ENCODE results near the gene PLAAT3.
"Not testable (repeated sequence)": the region's sequence is repeated elsewhere in the genome, so short reads cannot be mapped to it uniquely, and the experiment has no call there.

PLAAT3 gene

GRCh38 chr11:63590024-63590788 is 24.0 kb downstream of the PLAAT3 start:
- no peak for TF ChIP-seq CTCF (IDR thresholded peaks at IDR 0.05)
- Histone ChIP-seq H3K9me3 (no peaks in the 10 kb centered on the region), H3K27me3 (peaks cover 10% of the 10 kb centered on the region), H3K27ac (no peak overlapping the region), H3K36me3 (no peaks in the 10 kb centered on the region), H3K4me1 (ENCODE audit: control insufficient read depth in 1 of 2, insufficient read depth in 1 of 2, low read depth in 1 of 2, low read length in 1 of 2) (no peaks in the 10 kb centered on the region), H3K4me3 (ENCODE audit: low read depth in 1 of 2, low read length in 1 of 2) (no peak overlapping the region)

GRCh38 chr11:63589000-63589399 is 25.2 kb downstream of the PLAAT3 start:
- Histone ChIP-seq H3K9me3 (no peaks in the 10 kb centered on the region), H3K27ac (no peak overlapping the region), H3K27me3 (peaks cover 10% of the 10 kb centered on the region), H3K36me3 (no peaks in the 10 kb centered on the region), H3K4me3 (ENCODE audit: low read depth in 1 of 2, low read length in 1 of 2) (no peak overlapping the region), H3K4me1 (ENCODE audit: control insufficient read depth in 1 of 2, insufficient read depth in 1 of 2, low read depth in 1 of 2, low read length in 1 of 2) (no peaks in the 10 kb centered on the region)
- no peak for TF ChIP-seq CTCF (IDR thresholded peaks at IDR 0.05)

GRCh38 chr11:63586451-63587166 is 27.6 kb downstream of the PLAAT3 start:
- no peaks in the 10 kb centered on the region for H3K9me3 ChIP-seq
- H3K4me3 ChIP-seq (ENCODE audit: low read depth in 1 of 2, low read length in 1 of 2): no peak overlapping the region
- no peak for TF ChIP-seq CTCF (IDR thresholded peaks at IDR 0.05)
- no peak overlapping the region for H3K27ac ChIP-seq
- H3K36me3 ChIP-seq: no peaks in the 10 kb centered on the region
- no peaks in the 10 kb centered on the region for H3K4me1 ChIP-seq (ENCODE audit: control insufficient read depth in 1 of 2, insufficient read depth in 1 of 2, low read depth in 1 of 2, low read length in 1 of 2)
- H3K27me3 ChIP-seq: peaks cover 16% of the 10 kb centered on the region

- no peak for TF ChIP-seq CTCF (IDR thresholded peaks at IDR 0.05)
- no peaks in the 10 kb centered on the region for H3K36me3 ChIP-seq
- no peak overlapping the region for H3K27ac ChIP-seq
- H3K4me1 ChIP-seq (ENCODE audit: control insufficient read depth in 1 of 2, insufficient read depth in 1 of 2, low read depth in 1 of 2, low read length in 1 of 2): no peaks in the 10 kb centered on the region
- H3K4me3 ChIP-seq (ENCODE audit: low read depth in 1 of 2, low read length in 1 of 2): no peak overlapping the region
- peaks cover 11% of the 10 kb centered on the region for H3K9me3 ChIP-seq
- peaks cover 16% of the 10 kb centered on the region for H3K27me3 ChIP-seq
These were observed 30.9 kb downstream of the PLAAT3 start for GRCh38 chr11:63583357-63583677.

- not testable (repeated sequence) for H3K36me3 ChIP-seq; H3K4me1 ChIP-seq (ENCODE audit: control insufficient read depth in 1 of 2, insufficient read depth in 1 of 2, low read depth in 1 of 2, low read length in 1 of 2); H3K4me3 ChIP-seq (ENCODE audit: low read depth in 1 of 2, low read length in 1 of 2); H3K27me3 ChIP-seq; H3K27ac ChIP-seq
- H3K9me3 ChIP-seq: peaks cover 11% of the 10 kb centered on the region
These were observed 33.0 kb downstream of the PLAAT3 start for GRCh38 chr11:63581224-63581623.

GRCh38 chr11:63578882-63579281 is 35.4 kb downstream of the PLAAT3 start:
- H3K4me3 ChIP-seq (ENCODE audit: low read depth in 1 of 2, low read length in 1 of 2); H3K27me3 ChIP-seq: not testable (repeated sequence)

More at GRCh38 chr11:63578882-63579281, 35.4 kb downstream of the PLAAT3 start:
- H3K27ac ChIP-seq, H3K36me3 ChIP-seq: not testable (repeated sequence)
- peaks cover 11% of the 10 kb centered on the region for H3K9me3 ChIP-seq
- peaks cover 8 to 10% of the 10 kb centered on the region in 2 experiments for H3K4me1 ChIP-seq (ENCODE audit: control insufficient read depth in 1 of 2, insufficient read depth in 1 of 2, low read depth in 1 of 2, low read length in 1 of 2)

Measured in neutrophil (primary cell).